OCI-LY1 (cell line): ENCODE measurements around the gene ADGRA3.

ENCODE experiments used
- H2AFZ ChIP-seq: fragments of 200-600 bp; sonication (generic), shearing (Covaris generic); 2 replicates; pipeline ENCODE4 v1.6.0; 2014; ENCODE audit warnings: antibody characterized with exemption, mild to moderate bottlenecking, low read length
- H3F3A ChIP-seq: fragments of 200-600 bp; sonication (generic), shearing (Covaris generic); 2 replicates; pipeline ENCODE4 v1.6.0; 2014; ENCODE audit warnings: mild to moderate bottlenecking, antibody characterized with exemption, low read length, moderate library complexity; ENCODE audit not compliant: insufficient read depth
- H3K27ac ChIP-seq: fragments of 200-600 bp; sonication (generic); 2 replicates; pipeline ENCODE4 v1.5.1; 2014; ENCODE audit warnings: low read length, mixed run types, mild to moderate bottlenecking, low read depth; ENCODE audit not compliant: poor library complexity, severe bottlenecking
- H3K27me3 ChIP-seq: fragments of 200-600 bp; sonication (generic); 2 replicates; pipeline ENCODE4 v1.6.0; 2014; ENCODE audit warnings: antibody characterized with exemption, mild to moderate bottlenecking, low read length, moderate library complexity; ENCODE audit not compliant: insufficient read depth
- H3K36me3 ChIP-seq: fragments of 200-600 bp; sonication (generic); 2 replicates; pipeline ENCODE4 v1.6.1; 2014; ENCODE audit warnings: mild to moderate bottlenecking, antibody characterized with exemption, low read length, moderate library complexity, mixed read lengths; ENCODE audit not compliant: insufficient read depth
- H3K4me1 ChIP-seq: fragments of 200-600 bp; sonication (generic); 2 replicates; pipeline ENCODE4 v1.5.1; 2014; ENCODE audit warnings: mild to moderate bottlenecking, low read length, moderate library complexity; ENCODE audit not compliant: insufficient read depth, severe bottlenecking
- H3K4me2 ChIP-seq: fragments of 200-600 bp; sonication (generic), shearing (Covaris generic); 2 replicates; pipeline ENCODE4 v1.6.1; 2014; ENCODE audit warnings: low read length
- H3K4me3 ChIP-seq: fragments of 200-600 bp; sonication (generic); 2 replicates; pipeline ENCODE4 v1.5.1; 2014; ENCODE audit warnings: low read length, low read depth, mild to moderate bottlenecking, mixed read lengths; ENCODE audit not compliant: poor library complexity, severe bottlenecking
- H3K79me2 ChIP-seq: fragments of 200-600 bp; shearing (Covaris generic); 2 replicates; pipeline ENCODE4 v1.6.1; 2016; ENCODE audit warnings: mixed run types, low read length, mixed read lengths; ENCODE audit not compliant: insufficient read depth
- H3K9ac ChIP-seq: fragments of 200-600 bp; sonication (generic), shearing (Covaris generic); 2 replicates; pipeline ENCODE4 v1.6.1; 2014; ENCODE audit warnings: mild to moderate bottlenecking, low read length, mixed read lengths
- H3K9me2 ChIP-seq: fragments of 200-600 bp; sonication (generic), shearing (Covaris generic); 2 replicates; pipeline ENCODE4 v1.6.1; 2014; ENCODE audit warnings: low read depth, mild to moderate bottlenecking, low read length, mixed read lengths
- H3K9me3 ChIP-seq: fragments of 200-600 bp; shearing (Covaris generic); 2 replicates; pipeline ENCODE4 v1.6.1; 2014; ENCODE audit warnings: low read length, mixed read lengths
- H4K20me1 ChIP-seq: fragments of 200-600 bp; sonication (generic), shearing (Covaris generic); 2 replicates; pipeline ENCODE4 v1.6.0; 2016; ENCODE audit warnings: mild to moderate bottlenecking, low read length; ENCODE audit not compliant: insufficient read depth
- CTCF ChIP-seq: fragments of 200-600 bp; sonication (generic), shearing (Covaris generic); IDR thresholded peaks from 2 replicates; pipeline ENCODE4 v1.5.1; 2017; ENCODE audit warnings: mild to moderate bottlenecking, antibody characterized with exemption, low read length, moderate library complexity, mixed read lengths
- EZH2 ChIP-seq: fragments of 200-600 bp; sonication (generic), shearing (Covaris generic); IDR thresholded peaks from 2 replicates; pipeline ENCODE4 v1.8.0; 2017; ENCODE audit warnings: borderline replicate concordance, mixed run types, mild to moderate bottlenecking, antibody characterized with exemption, low read length, moderate library complexity, mixed read lengths

The ADGRA3 gene

GRCh38 chr4:22434895-22435294 is 81.0 kb downstream of the ADGRA3 start:
- Histone ChIP-seq H3F3A (no peaks in the 10 kb centered on the region), H3K4me3 (no peak overlapping the region), H3K27ac (no peak overlapping the region), H3K36me3 (no peaks in the 10 kb centered on the region), H3K27me3 (no peaks in the 10 kb centered on the region), H4K20me1 (no peaks in the 10 kb centered on the region), H3K9me2 (no peaks in the 10 kb centered on the region), H3K4me2 (no peak overlapping the region), H3K9me3 (no peaks in the 10 kb centered on the region), H3K9ac (no peak overlapping the region), H3K79me2 (no peaks in the 10 kb centered on the region), H3K4me1 (no peaks in the 10 kb centered on the region), H2AFZ (no peak overlapping the region)
- no peak for TF ChIP-seq EZH2
- peak; percentile 16; the same call in 1 of the 2 replicates for TF ChIP-seq CTCF

GRCh38 chr4:22430626-22431025 is 85.2 kb downstream of the ADGRA3 start:
- no peaks in the 10 kb centered on the region for H3K27me3 ChIP-seq
- no peak overlapping the region for H3K9ac ChIP-seq
- no peaks in the 10 kb centered on the region for H3K36me3 ChIP-seq
- no peaks in the 10 kb centered on the region for H3K79me2 ChIP-seq
- H3F3A ChIP-seq: no peaks in the 10 kb centered on the region
- no peaks in the 10 kb centered on the region for H3K4me1 ChIP-seq
- no peak overlapping the region for H3K4me3 ChIP-seq
- TF ChIP-seq CTCF: no peak
- TF ChIP-seq EZH2: no peak
- no peak overlapping the region for H3K27ac ChIP-seq
- no peaks in the 10 kb centered on the region for H3K9me3 ChIP-seq
- H3K9me2 ChIP-seq: no peaks in the 10 kb centered on the region
- no peak overlapping the region for H2AFZ ChIP-seq
- no peak overlapping the region for H3K4me2 ChIP-seq
- no peaks in the 10 kb centered on the region for H4K20me1 ChIP-seq

GRCh38 chr4:22428441-22428840 is 87.4 kb downstream of the ADGRA3 start:
- no peak overlapping the region for H2AFZ ChIP-seq

More at GRCh38 chr4:22428441-22428840, 87.4 kb downstream of the ADGRA3 start:
- no peaks in the 10 kb centered on the region for H3K27me3 ChIP-seq
- H3K4me2 ChIP-seq: no peak overlapping the region
- no peak overlapping the region for H3K27ac ChIP-seq
- H3K4me1 ChIP-seq: no peaks in the 10 kb centered on the region
- TF ChIP-seq CTCF (no peak), EZH2 (no peak)
- no peaks in the 10 kb centered on the region for H4K20me1 ChIP-seq
- no peaks in the 10 kb centered on the region for H3K9me2 ChIP-seq
- H3K4me3 ChIP-seq: no peak overlapping the region
- no peaks in the 10 kb centered on the region for H3F3A ChIP-seq
- H3K9me3 ChIP-seq: no peaks in the 10 kb centered on the region
- no peak overlapping the region for H3K9ac ChIP-seq
- H3K36me3 ChIP-seq: no peaks in the 10 kb centered on the region
- H3K79me2 ChIP-seq: no peaks in the 10 kb centered on the region
